HCT116 (cell line): ENCODE results near the gene TMEM50B. TPM values are rescaled to one million over a fixed set of nuclear protein-coding genes. Genes with fewer than 3 reads are reported as not detected.

Source experiments
- ATAC-seq: fragments of 200-7000 bp; cut with Tn5 transposase; 2 replicates; pipeline ENCODE4 v1.9.1; 2020; ENCODE audit warnings: mild to moderate bottlenecking, moderate library complexity
- BruUV-seq: library from RNA; stranded (reverse); fragments of 400-500 nt; replicated peaks from 2 replicates; lab custom pipeline; 2021; lab: Mats Ljungman, UMichigan
- CTCF ChIA-PET: fragments of 300-600 bp; sonication (Branson Sonifier 250); formaldehyde crosslinking; loops from one replicate; lab custom pipeline; 2021; ENCODE audit warnings: antibody characterized with exemption; lab: Charles Lee
- POLR2A ChIA-PET: fragments of 300-600, 350-600 bp; sonication (Branson Sonifier 250); formaldehyde crosslinking; loops from one replicate; lab custom pipeline; 2021; ENCODE audit warnings: antibody characterized with exemption; lab: Charles Lee
- RAD21 ChIA-PET, 2 experiments: fragments of 300-600 bp; sonication (Branson Sonifier 250); formaldehyde crosslinking; loops; one replicate each; lab custom pipeline; 2023; ENCODE audit warnings: low total read pairs in 2 of 2; ENCODE audit not compliant: uncharacterized antibody in 2 of 2, unreplicated experiment in 2 of 2, low non-redundant PET in 1 of 2; lab: Charles Lee
- DNase-seq: peaks from one replicate; pipeline ENCODE4 v3.0.0-alpha.2; 2010; ENCODE audit warnings: low read depth, low spot score
- H2AFZ ChIP-seq: fragments of 200-600 bp; shearing (Covaris generic), sonication (generic); 2 replicates; pipeline ENCODE4 v1.6.1; 2017; ENCODE audit warnings: low read depth, mixed run types, mixed read lengths, antibody characterized with exemption, low read length; ENCODE audit not compliant: poor library complexity, severe bottlenecking
- H3K27ac ChIP-seq: 2 replicates; pipeline ENCODE4 v1.5.1; 2012; ENCODE audit warnings: low read depth, low read length
- H3K27me3 ChIP-seq: fragments of 200-600 bp; sonication (generic); 2 replicates; pipeline ENCODE4 v1.6.1; 2016; ENCODE audit warnings: mixed run types, low read length, mixed read lengths; ENCODE audit not compliant: insufficient read depth
- H3K36me3 ChIP-seq, 2 experiments: fragments of 200-500 bp in 1 of 2; fragments of 200-600 bp in 1 of 2; sonication (Bioruptor generic) in 1 of 2; sonication (generic) in 1 of 2; 2 replicates each; pipeline versions ENCODE4 v1.5.1 to v1.6.1; 2014 to 2016; ENCODE audit warnings: low read length in 2 of 2, inconsistent platforms in 1 of 2, mixed read lengths in 1 of 2, mixed run types in 1 of 2; ENCODE audit not compliant: insufficient read depth in 2 of 2, control insufficient read depth in 1 of 2
- H3K4me1 ChIP-seq, 2 experiments: fragments of 200-600 bp in 1 of 2; sonication (generic) in 1 of 2; 2 replicates each; pipeline versions ENCODE4 v1.5.1 to v1.6.1; 2012 to 2017; ENCODE audit warnings: low read length in 2 of 2, inconsistent platforms in 1 of 2, mild to moderate bottlenecking in 1 of 2, mixed read lengths in 1 of 2, mixed run types in 1 of 2, moderate library complexity in 1 of 2; ENCODE audit not compliant: insufficient read depth in 2 of 2, control insufficient read depth in 1 of 2
- H3K4me2 ChIP-seq: fragments of 200-600 bp; sonication (generic); 2 replicates; pipeline ENCODE4 v1.6.1; 2017; ENCODE audit warnings: mixed run types, low read length, mixed read lengths
- H3K4me3 ChIP-seq, 2 experiments: fragments of 200-600 bp in 1 of 2; sonication (generic) in 1 of 2; replicated peaks in 1 of 2; 2 replicates each; pipeline ENCODE4 v1.5.1; 2011 to 2016; ENCODE audit warnings: low read length in 2 of 2, control low read depth in 1 of 2, low read depth in 1 of 2, mild to moderate bottlenecking in 1 of 2, mixed read lengths in 1 of 2, mixed run types in 1 of 2
- H3K79me2 ChIP-seq: fragments of 200-600 bp; sonication (generic); 2 replicates; pipeline ENCODE4 v1.6.1; 2017; ENCODE audit warnings: mild to moderate bottlenecking, mixed run types, low read length, moderate library complexity, mixed read lengths; ENCODE audit not compliant: insufficient read depth
- H3K9ac ChIP-seq: fragments of 200-600 bp; sonication (generic); 2 replicates; pipeline ENCODE4 v1.6.1; 2016; ENCODE audit warnings: low read length, mixed read lengths
- H3K9me2 ChIP-seq: fragments of 200-600 bp; sonication (generic), shearing (Covaris generic); 2 replicates; pipeline ENCODE4 v1.6.1; 2017; ENCODE audit warnings: mixed run types, mild to moderate bottlenecking, moderate library complexity; ENCODE audit not compliant: insufficient read depth
- H3K9me3 ChIP-seq, 2 experiments: fragments of 200-500 bp in 1 of 2; fragments of 200-600 bp in 1 of 2; sonication (Bioruptor generic) in 1 of 2; sonication (generic) in 1 of 2; 2 replicates each; pipeline ENCODE4 v1.6.1; 2014 to 2017; ENCODE audit warnings: low read length in 2 of 2, mixed read lengths in 2 of 2, inconsistent platforms in 1 of 2, low read depth in 1 of 2, mild to moderate bottlenecking in 1 of 2, mixed run types in 1 of 2, moderate library complexity in 1 of 2; ENCODE audit not compliant: control insufficient read depth in 1 of 2, insufficient read depth in 1 of 2
- H4K20me1 ChIP-seq: fragments of 200-600 bp; sonication (generic), shearing (Covaris generic); 2 replicates; pipeline ENCODE4 v1.6.1; 2017; ENCODE audit warnings: mixed run types, mild to moderate bottlenecking, moderate library complexity; ENCODE audit not compliant: insufficient read depth
- CEBPB ChIP-seq: IDR thresholded peaks from 2 replicates; pipeline ENCODE4 v1.6.1; 2012; ENCODE audit warnings: low read depth
- EGR1 ChIP-seq: IDR thresholded peaks from 2 replicates; pipeline ENCODE4 v1.6.1; 2012; ENCODE audit warnings: low read depth
- FOSL1 ChIP-seq: IDR thresholded peaks from 2 replicates; pipeline ENCODE4 v1.6.1; 2012; ENCODE audit warnings: low read depth
- JUND ChIP-seq: IDR thresholded peaks from 2 replicates; pipeline ENCODE4 v1.6.1; 2012
- POLR2AphosphoS5 ChIP-seq: IDR thresholded peaks from 2 replicates; pipeline ENCODE4 v1.6.1; 2011; ENCODE audit warnings: mild to moderate bottlenecking, low read depth, low read length, moderate library complexity
- TCF7L2 ChIP-seq: IDR thresholded peaks from 2 replicates; pipeline ENCODE4 v1.7.0; 2011; ENCODE audit warnings: borderline replicate concordance, inconsistent platforms; ENCODE audit not compliant: insufficient read depth, insufficient read length; ENCODE audit errors: extremely low read depth
- YY1 ChIP-seq: IDR thresholded peaks from 2 replicates; pipeline ENCODE4 v1.6.1; 2011; ENCODE audit warnings: low read length, low read depth, moderate library complexity, mild to moderate bottlenecking; ENCODE audit not compliant: insufficient replicate concordance; ENCODE audit errors: extremely low read depth
- ZFX ChIP-seq: fragments of 450-650 bp; IDR thresholded peaks from 2 replicates; pipeline ENCODE4 v1.6.1; 2017
- ZNF274 ChIP-seq: fragments of 200-500 bp; sonication (Bioruptor generic); IDR thresholded peaks from 2 replicates; pipeline ENCODE4 v1.6.1; 2014; ENCODE audit warnings: mild to moderate bottlenecking, low read depth, low read length, inconsistent platforms
- intact Hi-C: fragments of 100-400 bp; cut with micrococcal nuclease; formaldehyde crosslinking; loops from 2 replicates; pipeline ENCODE4 v1.10.0; 2022
- total RNA-seq: library from RNA; stranded (reverse); gene quantifications from one replicate; pipeline ENCODE4 v1.2.1, GENCODE V29; 2021; ENCODE audit not compliant: unreplicated experiment
- TF ChIP-seq, protein P1 (sequence below): IDR thresholded peaks from 2 replicates; pipeline ENCODE4 v1.6.1; 2012
- TF ChIP-seq, protein P2 (sequence below): IDR thresholded peaks from 2 replicates; pipeline ENCODE4 v1.6.1; 2012

The TMEM50B gene
- total RNA-seq, 1 experiment from 2014 or later = 18.8 TPM

DNA sequence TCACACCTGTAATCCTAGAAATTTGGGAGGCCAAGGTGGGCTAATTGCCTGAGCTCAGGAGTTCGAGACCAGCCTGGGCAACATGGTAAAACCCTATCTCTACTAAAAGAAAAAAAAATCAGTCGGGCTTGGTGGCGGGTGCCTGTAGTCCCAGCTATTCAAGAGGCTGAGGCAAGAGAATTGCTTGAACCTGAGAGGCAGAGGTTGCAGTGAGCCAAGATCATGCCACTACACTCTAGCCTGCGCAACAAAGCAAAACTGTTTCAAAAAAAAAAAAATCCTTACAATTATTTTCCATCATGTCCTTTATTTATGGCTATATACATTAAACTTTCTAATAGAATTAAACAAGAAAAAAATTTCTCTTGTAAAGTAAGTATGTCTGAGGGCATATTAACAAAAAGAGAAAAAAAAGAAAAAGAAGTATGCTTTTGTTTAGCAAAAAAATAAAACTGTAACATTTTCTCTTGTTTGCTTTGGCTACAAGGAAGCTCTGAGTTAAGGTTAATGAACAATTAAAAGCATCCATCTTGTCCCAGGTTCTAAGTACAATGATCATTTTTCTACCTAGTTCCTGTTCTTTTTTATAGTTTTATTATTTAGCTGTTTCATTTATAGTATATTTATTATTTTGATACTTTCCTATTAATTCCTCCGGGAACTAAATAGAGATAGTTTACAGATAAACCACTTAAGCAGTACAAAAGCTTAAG, 18.1 kb downstream of the TMEM50B start:
- no peaks in the 10 kb centered on the region for H3K79me2 ChIP-seq
- ATAC-seq = no peak
- no peak overlapping the region for H3K9ac ChIP-seq
- H3K27ac ChIP-seq = no peak overlapping the region
- H4K20me1 ChIP-seq = no peaks in the 10 kb centered on the region
- no peak for DNase-seq
- no peak overlapping the region for H3K4me3 ChIP-seq
- H2AFZ ChIP-seq = no peak overlapping the region
- no peaks in the 10 kb centered on the region for H3K9me2 ChIP-seq
- no peaks in the 10 kb centered on the region for H3K4me1 ChIP-seq
- TF ChIP-seq POLR2AphosphoS5 (no peak), CEBPB (no peak), EGR1 (no peak), TCF7L2 (no peak), FOSL1 (no peak), JUND (no peak), ZFX (no peak), ZNF274 (no peak), YY1 (no peak)
- TF ChIP-seq, protein P1, sequence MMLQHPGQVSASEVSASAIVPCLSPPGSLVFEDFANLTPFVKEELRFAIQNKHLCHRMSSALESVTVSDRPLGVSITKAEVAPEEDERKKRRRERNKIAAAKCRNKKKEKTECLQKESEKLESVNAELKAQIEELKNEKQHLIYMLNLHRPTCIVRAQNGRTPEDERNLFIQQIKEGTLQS = no peak
- TF ChIP-seq, protein P2, sequence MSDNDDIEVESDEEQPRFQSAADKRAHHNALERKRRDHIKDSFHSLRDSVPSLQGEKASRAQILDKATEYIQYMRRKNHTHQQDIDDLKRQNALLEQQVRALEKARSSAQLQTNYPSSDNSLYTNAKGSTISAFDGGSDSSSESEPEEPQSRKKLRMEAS = no peak
- no peaks in the 10 kb centered on the region for H3K27me3 ChIP-seq
- H3K36me3 ChIP-seq = no peaks in the 10 kb centered on the region; a peak in 1 of 4 replicates
- no TSS peak for BruUV-seq
- RAD21 ChIA-PET = no interaction called here
- intact Hi-C loops = no loop called here
- POLR2A ChIA-PET = interaction anchor here (1.6 kb wide), 1 partner anchor 18 kb away, joined by 4 read pairs; the partner anchor contains the start of gene TMEM50B
- no peak overlapping the region for H3K4me2 ChIP-seq
- no peaks in the 10 kb centered on the region for H3K9me3 ChIP-seq
- CTCF ChIA-PET = interaction anchor here (1.4 kb wide), 1 partner anchor 144 kb away, joined by 3 read pairs; no protein-coding TSS in a partner anchor
